ENCODE measurements around the gene PIGQ.

GRCh38 chr16:523097-523741 lies 46.5 kb upstream of the PIGQ start:
- TF ChIP-seq CTCF (IDR thresholded peaks at IDR 0.05) (no peak), POLR2A (IDR thresholded peaks at IDR 0.05) (no peak)

Measured in heart left ventricle (tissue), 13 donors.